AG04450 (cell line): ENCODE data around the gene SDC4. TPM values are rescaled to one million over a fixed set of nuclear protein-coding genes. Genes with fewer than 3 reads are reported as not detected.

ENCODE experiments used
- CTCF ChIA-PET: fragments of 300-600, 350-600 bp; formaldehyde crosslinking; extraction: SDS; loops from one replicate; lab custom pipeline; 2022; ENCODE audit warnings: antibody characterized with exemption, inconsistent platforms; lab: Charles Lee
- POLR2A ChIA-PET: fragments of 350-600 bp; formaldehyde crosslinking; extraction: SDS; loops from one replicate; lab custom pipeline; 2021; ENCODE audit warnings: antibody characterized with exemption, inconsistent platforms; lab: Yijun Ruan, JAX
- DNase-seq: peaks from one replicate; pipeline ENCODE4 v3.0.0-alpha.2; 2011; ENCODE audit warnings: low read depth, low spot score
- H3K27ac ChIP-seq: one replicate; pipeline ENCODE4 v1.5.1; 2012; ENCODE audit warnings: low read depth, low read length, control low read depth
- H3K27me3 ChIP-seq: one replicate; pipeline ENCODE4 v1.6.0; 2012; ENCODE audit warnings: low read length; ENCODE audit not compliant: control insufficient read depth, insufficient read depth
- H3K4me3 ChIP-seq: 2 replicates; pipeline ENCODE4 v1.5.1; 2011; ENCODE audit warnings: mild to moderate bottlenecking, low read depth, low read length, control low read depth
- H3K9me3 ChIP-seq: 2 replicates; pipeline ENCODE4 v1.5.1; 2012; ENCODE audit warnings: low read length; ENCODE audit not compliant: control insufficient read depth, insufficient read depth
- CTCF ChIP-seq: IDR thresholded peaks from 2 replicates; pipeline ENCODE4 v1.5.1; 2011; ENCODE audit warnings: low read depth, low read length, control low read depth, inconsistent platforms
- polyA plus RNA-seq: library from polyadenylated mRNA; depleted of rRNA; stranded (reverse); fragments of >200 nt; gene quantifications from 2 replicates; pipeline ENCODE4 v1.2.3, GENCODE V29; 2011

The SDC4 gene
- polyA plus RNA-seq, 1 experiment = 177 TPM

- Histone ChIP-seq H3K27ac (peak overlapping the region; percentile 61), H3K27me3 (no peaks in the 10 kb centered on the region), H3K9me3 (no peaks in the 10 kb centered on the region), H3K4me3 (no peak overlapping the region)
- no peak for DNase-seq
- no peak for TF ChIP-seq CTCF
- ChIA-PET POLR2A (no interaction called here), CTCF (interaction anchor here (0.7 kb wide), 1 partner anchor 21 kb away, joined by 4 read pairs; no protein-coding TSS in a partner anchor)
Measured at GRCh38 chr20:45340236-45340847, 7.9 kb downstream of the SDC4 start.

GRCh38 chr20:45339799-45340198 is 8.4 kb downstream of the SDC4 start:
- DNase-seq = no peak
- POLR2A ChIA-PET = no interaction called here
- Histone ChIP-seq H3K4me3 (no peak overlapping the region), H3K27me3 (no peaks in the 10 kb centered on the region), H3K9me3 (no peaks in the 10 kb centered on the region), H3K27ac (peak overlapping the region; percentile 98)
- CTCF ChIA-PET = interaction anchor here (0.7 kb wide), 1 partner anchor 21 kb away, joined by 4 read pairs; no protein-coding TSS in a partner anchor
- no peak for TF ChIP-seq CTCF

- Histone ChIP-seq H3K4me3 (no peak overlapping the region), H3K27me3 (no peaks in the 10 kb centered on the region), H3K9me3 (no peaks in the 10 kb centered on the region), H3K27ac (peak overlapping the region; percentile 98)
- ChIA-PET POLR2A (no interaction called here), CTCF (interaction anchor here (1.5 kb wide), 1 partner anchor 20 kb away, joined by 4 read pairs; no protein-coding TSS in a partner anchor)
- no peak for DNase-seq
- TF ChIP-seq CTCF = no peak
Measured at GRCh38 chr20:45339084-45339483, 9.1 kb downstream of the SDC4 start.

- no peak for DNase-seq
- no peak for TF ChIP-seq CTCF
- POLR2A ChIA-PET = interaction anchor here (0.6 to 2.7 kb wide), 9 partner anchors 9 to 441 kb away, joined by 3 to 58 read pairs (median 5); partner anchors contain the start of genes SDC4 and SYS1
- Histone ChIP-seq H3K4me3 (peak overlapping the region; percentile 31; the same call in 1 of the 2 replicates), H3K27me3 (no peaks in the 10 kb centered on the region), H3K27ac (peak overlapping the region; percentile 98), H3K9me3 (no peaks in the 10 kb centered on the region)
- CTCF ChIA-PET = interaction anchor here (1.2 to 5.0 kb wide), 6 partner anchors 19 to 433 kb away, joined by 3 to 35 read pairs (median 9); partner anchors contain the start of gene SYS1
Measured at GRCh38 chr20:45338121-45339030, 9.8 kb downstream of the SDC4 start.
